Right kidney (tissue), 9 donors: ENCODE measurements around the gene PCDHA3.
"Not testable (repeated sequence)": the region's sequence is repeated elsewhere in the genome, so short reads cannot be mapped to it uniquely, and the experiment has no call there.

ENCODE experiments used
- DNase-seq: peaks from one replicate; pipeline ENCODE4 v3.0.0-alpha.2; 2016
- long read RNA-seq, 8 donors: transcript quantifications; one replicate each; lab custom pipeline, GENCODE V29; 2026

The PCDHA3 gene
- long read RNA-seq, donor 1 = 0 reads
- long read RNA-seq, donor 2 = 0 reads
- long read RNA-seq, donor 3 = 0 reads
- long read RNA-seq, donor 4, full-length matches to known transcripts = 2 of 2 reads
- long read RNA-seq, donor 4, partial matches to known transcripts = 0 of 2 reads
- long read RNA-seq, donor 4, other reads (novel, unspliced or antisense) = 0 of 2 reads
- long read RNA-seq, donor 5 = 0 reads
- long read RNA-seq, donor 6, full-length matches to known transcripts = 1 of 1 reads
- long read RNA-seq, donor 6, partial matches to known transcripts = 0 of 1 reads
- long read RNA-seq, donor 6, other reads (novel, unspliced or antisense) = 0 of 1 reads
- long read RNA-seq, donor 7 = 0 reads
- long read RNA-seq, donor 8 = 0 reads

DNA sequence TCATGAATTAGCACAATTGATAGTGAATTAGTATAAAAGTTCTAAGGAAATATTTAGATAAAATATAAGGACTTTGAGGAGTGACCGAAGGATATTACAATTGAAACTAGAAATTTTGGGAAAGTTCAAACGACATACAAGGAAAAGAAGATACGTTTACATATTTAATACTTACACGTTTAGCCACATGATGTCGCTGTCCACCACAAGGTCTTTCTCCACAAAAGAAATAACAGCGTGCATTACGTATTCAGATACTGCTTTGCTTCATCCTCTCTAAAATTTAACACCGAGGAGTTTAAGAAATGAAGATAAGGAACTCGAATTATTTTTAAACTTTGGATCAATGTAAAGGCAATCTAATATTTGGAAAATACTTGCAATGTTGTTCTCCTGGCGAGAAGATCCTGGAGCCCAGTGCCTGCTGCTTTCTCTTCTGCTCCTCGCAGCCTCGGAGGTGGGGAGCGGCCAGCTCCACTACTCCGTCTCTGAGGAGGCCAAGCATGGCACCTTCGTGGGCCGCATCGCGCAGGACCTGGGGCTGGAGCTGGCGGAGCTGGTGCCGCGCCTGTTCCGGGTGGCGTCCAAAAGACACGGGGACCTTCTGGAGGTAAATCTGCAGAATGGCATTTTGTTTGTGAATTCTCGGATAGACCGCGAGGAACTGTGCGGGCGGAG is at the start of gene PCDHA3:
Gene PCDHA3 (plus strand): TSS at position 242 of the 678 bp plus-strand sequence.
- DNase-seq = no peak

DNA sequence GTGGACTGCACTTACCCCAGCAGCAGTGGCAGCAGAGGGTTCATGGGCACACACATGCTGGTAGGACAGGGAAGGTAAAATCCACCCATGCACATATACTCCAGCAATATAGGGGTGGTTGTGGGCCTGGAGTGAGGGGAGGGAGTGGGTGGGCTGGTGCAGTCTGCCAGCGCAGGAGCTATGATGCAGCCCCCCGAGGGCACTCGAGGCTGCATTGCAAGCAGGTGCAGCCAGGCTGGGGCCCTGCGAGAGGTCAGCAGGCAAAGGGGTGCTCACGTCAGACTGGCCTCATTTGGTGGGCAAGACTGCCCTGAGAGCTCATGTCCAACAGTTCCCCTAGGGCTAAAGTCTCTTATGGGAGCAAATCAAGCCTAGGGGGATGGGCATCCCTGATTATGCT is 47.3 kb upstream of the PCDHA3 start:
- DNase-seq = no peak

DNA sequence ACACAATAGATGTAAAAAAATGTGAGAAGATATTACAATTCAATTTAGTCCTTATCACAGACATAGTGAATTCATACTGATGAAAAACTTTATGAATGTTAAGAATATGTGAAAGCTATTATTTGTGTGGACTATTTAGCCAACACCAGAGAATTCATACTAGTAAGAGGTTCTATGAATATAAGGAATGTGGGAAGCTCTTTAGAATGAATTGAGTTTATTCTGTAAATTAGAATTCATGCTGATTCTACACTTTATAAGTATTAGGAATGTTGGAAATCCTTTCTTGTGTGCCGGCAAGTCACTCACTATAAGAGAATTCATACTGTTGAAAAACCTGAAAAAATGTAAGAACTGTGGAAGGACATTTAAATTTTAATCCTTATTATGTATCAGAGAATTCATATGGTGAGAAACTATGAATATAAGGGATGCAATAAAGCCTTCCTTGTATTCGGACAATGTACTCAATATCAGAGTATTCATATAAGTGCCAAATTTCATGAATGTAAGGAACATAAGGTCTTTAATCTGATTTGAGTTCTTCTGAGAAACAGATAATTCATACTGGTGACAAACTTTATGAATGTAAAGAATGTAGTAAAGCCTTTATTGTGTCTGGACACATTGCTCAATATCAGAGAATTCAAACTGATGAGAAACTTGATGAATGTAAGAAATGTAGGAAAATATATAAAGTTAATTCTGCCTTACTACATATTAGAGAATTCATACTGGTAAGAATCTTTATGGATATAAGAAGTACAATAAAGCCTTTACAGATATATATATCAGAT is 36.5 kb upstream of the PCDHA3 start:
- DNase-seq = no peak

DNA sequence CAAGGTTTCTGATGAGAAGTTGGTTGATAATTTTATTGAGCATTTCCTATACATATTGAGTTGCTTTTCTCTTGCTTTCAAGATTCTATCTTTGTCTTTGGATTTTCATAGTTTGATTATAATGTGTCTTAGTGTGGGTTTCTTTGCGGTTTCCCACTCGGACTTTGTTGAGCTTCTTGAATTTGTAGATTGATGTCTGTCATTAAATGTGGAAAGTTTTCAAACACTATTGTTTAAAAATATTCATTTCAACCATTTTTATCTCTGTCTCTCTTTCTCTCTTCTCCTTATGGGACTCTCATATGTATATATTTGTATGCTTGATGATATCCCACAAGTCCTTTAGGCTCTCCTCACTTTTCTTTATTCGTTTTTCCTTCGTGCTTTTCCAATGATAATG is 33.4 kb upstream of the PCDHA3 start:
- DNase-seq = no peak

DNA sequence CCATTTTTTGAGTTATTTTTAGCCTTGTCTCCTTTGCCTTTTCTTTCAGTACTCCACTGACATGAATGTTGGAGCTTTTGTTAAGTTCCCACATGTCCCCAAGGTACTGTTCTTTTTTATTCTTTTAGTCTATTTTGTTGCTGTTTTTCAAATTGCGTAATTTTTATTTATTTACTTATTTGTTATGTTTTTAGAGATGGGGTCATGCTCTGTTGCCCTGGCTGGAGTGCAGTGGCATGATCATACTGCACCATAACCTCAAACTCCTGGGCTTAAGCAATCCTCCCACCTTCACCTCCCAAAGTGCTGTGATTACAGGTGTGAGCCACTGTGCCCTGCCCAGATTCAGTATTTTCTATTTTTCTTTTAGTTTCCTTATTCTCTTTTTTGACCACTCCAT is 20.3 kb upstream of the PCDHA3 start:
- no peak for DNase-seq

DNA sequence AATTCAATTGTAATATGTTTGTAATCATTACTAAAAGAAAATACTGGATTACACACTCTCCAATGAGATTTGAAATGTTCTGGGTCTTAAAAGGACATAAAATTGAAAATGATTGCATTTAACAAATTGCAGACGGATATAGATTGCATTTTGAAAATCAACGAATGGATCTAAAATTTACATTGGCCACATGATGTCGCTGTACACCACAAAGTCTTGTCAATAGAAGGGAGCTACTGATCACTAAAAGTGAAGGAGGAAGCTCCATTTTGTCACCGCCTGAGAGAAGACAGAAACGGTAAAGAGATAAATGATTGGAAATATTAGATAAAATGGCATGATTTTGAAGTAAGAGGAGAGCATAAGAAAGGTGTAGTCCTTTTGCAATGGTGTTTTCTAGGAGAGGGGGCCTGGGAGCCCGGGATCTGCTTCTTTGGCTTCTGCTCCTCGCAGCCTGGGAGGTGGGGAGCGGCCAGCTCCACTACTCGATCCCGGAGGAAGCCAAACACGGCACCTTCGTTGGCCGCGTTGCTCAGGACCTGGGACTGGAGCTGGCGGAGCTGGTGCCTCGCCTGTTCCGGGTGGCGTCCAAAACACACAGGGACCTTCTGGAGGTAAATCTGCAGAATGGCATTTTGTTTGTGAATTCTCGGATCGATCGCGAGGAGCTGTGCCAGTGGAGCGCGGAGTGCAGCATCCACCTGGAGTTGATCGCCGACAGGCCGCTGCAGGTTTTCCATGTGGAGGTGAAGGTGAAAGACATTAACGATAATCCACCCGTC is 14.8 kb upstream of the PCDHA3 start, which contains the start of gene PCDHA1:
Gene PCDHA1 (plus strand): TSS at position 236 of the 782 bp plus-strand sequence.
- DNase-seq = no peak

DNA sequence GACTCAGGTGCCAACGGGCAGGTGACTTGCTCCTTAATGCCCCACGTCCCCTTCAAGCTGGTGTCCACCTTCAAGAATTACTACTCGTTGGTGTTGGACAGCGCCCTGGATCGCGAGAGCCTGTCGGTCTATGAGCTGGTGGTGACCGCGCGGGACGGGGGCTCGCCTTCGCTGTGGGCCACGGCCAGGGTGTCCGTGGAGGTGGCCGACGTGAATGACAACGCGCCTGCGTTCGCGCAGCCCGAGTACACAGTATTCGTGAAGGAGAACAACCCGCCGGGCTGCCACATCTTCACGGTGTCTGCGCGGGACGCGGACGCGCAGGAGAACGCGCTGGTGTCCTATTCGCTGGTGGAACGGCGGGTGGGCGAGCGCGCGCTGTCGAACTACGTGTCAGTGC is 13.4 kb upstream of the PCDHA3 start:
- DNase-seq = not testable (repeated sequence)

DNA sequence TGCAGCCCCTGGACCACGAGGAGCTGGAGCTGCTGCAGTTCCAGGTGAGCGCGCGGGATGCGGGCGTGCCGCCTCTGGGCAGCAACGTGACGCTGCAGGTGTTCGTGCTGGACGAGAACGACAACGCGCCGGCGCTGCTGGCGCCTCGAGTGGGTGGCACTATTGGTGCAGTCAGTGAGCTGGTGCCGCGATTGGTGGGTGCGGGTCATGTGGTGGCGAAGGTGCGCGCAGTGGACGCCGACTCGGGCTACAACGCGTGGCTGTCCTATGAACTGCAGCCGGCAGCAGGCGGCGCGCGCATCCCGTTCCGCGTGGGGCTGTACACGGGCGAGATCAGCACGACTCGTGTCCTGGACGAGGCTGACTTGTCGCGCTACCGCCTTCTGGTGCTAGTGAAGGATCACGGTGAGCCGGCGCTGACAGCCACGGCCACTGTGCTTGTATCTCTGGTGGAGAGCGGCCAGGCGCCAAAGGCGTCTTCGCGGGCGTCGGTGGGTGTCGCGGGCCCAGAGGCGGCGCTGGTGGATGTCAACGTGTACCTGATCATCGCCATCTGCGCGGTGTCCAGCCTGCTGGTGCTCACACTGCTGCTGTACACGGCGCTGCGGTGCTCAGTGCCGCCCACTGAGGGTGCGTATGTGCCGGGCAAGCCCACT is 12.9 kb upstream of the PCDHA3 start:
- DNase-seq = not testable (repeated sequence)

DNA sequence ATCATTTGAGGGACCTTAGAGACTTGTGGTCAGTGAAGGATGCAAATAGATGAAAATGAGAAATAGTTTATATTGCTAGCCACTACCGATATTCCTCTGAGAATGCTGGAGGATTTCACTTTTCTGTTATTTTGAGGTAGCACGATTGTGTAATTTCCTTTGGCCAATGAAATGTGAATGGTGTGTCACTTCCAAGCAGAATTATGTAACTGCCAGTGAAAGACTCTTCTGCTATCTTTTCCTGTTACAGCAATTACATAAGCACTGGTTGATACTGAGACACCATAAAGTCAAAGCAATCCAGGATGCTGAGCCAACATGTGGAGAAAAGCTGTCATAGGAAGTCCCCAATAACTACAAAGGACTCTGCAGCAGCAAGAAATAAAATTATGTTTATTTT is 9.8 kb upstream of the PCDHA3 start:
- no peak for DNase-seq

DNA sequence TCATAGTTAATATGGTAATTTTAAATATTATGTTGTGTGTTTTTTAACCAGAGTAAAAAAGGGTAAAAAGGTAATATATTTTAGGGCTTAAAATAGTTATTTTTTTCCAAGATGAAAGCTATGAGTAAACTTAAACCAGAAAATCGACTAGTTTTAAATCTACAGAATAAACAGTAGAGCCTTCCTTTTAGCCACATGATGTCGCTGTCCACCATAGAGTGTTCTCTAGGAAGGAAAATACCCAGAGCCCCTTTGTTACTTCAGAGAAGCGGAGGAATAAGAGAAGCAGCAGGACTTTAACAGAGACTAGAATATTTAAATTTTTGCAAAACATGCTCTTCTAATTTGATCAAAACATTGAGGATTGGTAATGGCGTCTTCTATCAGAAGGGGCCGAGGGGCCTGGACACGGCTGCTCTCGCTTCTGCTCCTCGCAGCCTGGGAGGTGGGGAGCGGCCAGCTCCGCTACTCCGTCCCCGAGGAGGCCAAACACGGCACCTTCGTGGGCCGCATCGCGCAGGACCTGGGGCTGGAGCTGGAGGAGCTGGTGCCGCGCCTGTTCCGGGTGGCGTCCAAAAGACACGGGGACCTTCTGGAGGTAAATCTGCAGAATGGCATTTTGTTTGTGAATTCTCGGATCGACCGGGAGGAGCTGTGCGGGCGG is 6.1 kb upstream of the PCDHA3 start, which contains the start of gene PCDHA2:
Gene PCDHA2 (plus strand): TSS at position 258 of the 664 bp plus-strand sequence.
- DNase-seq = no peak

DNA sequence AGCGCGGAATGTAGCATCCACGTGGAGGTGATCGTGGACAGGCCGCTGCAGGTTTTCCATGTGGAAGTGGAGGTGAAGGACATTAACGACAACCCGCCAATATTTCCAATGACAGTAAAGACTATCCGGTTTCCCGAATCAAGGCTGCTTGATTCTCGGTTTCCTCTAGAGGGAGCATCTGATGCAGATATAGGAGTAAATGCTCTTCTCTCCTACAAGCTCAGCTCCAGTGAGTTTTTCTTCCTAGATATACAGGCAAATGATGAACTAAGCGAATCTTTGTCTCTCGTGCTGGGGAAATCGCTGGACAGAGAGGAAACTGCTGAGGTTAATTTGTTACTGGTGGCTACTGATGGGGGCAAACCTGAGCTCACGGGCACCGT is 5.6 kb upstream of the PCDHA3 start:
- no peak for DNase-seq

DNA sequence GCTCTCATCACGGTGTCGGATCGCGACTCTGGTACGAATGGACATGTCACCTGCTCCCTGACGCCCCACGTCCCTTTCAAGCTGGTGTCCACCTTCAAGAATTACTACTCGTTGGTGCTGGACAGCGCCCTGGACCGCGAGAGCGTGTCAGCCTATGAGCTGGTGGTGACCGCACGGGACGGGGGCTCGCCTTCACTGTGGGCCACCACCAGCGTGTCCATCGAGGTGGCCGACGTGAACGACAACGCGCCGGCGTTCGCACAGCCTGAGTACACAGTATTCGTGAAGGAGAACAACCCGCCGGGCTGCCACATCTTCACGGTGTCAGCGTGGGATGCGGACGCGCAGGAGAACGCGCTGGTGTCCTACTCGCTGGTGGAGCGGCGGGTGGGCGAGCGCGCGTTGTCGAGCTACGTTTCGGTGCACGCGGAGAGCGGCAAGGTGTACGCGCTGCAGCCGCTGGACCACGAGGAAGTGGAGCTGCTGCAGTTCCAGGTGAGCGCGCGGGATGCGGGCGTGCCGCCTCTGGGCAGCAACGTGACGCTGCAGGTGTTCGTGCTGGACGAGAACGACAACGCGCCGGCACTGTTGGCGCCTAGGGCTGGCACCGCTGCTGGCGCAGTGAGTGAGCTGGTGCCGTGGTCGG is 4.7 kb upstream of the PCDHA3 start:
- not testable (repeated sequence) for DNase-seq

DNA sequence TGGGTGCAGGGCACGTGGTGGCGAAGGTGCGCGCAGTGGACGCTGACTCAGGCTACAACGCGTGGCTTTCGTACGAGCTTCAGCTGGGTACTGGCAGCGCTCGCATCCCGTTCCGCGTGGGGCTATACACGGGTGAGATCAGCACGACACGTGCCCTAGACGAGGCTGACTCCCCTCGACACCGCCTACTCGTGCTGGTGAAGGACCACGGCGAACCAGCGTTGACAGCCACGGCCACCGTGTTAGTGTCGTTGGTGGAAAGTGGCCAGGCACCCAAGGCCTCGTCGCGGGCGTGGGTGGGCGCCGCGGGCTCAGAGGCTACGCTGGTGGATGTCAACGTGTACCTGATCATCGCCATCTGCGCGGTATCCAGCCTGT is 4.2 kb upstream of the PCDHA3 start:
- DNase-seq = no peak

DNA sequence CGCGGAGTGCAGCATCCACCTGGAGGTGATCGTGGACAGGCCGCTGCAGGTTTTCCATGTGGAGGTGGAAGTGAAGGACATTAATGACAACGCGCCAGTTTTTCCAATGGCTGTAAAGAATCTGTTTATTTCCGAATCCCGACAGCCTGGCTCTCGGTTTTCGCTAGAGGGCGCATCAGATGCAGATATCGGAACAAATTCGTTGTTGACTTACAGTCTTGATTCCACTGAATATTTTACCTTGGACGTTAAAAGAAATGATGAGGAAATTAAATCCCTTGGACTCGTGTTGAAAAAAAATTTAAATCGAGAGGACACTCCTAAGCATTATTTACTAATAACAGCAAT is 611 bp downstream of the PCDHA3 start:
- DNase-seq = no peak

DNA sequence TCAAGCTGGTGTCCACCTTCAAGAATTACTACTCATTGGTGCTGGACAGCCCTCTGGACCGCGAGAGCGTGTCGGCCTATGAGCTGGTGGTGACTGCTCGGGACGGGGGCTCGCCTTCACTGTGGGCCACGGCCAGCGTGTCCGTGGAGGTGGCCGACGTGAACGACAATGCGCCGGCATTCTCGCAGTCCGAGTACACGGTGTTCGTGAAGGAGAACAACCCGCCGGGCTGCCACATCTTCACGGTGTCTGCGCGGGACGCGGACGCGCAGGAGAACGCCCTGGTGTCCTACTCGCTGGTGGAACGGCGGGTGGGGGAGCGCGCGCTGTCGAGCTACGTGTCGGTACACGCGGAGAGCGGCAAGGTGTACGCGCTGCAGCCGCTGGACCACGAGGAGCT is 1.5 kb downstream of the PCDHA3 start:
- DNase-seq = not testable (repeated sequence)

DNA sequence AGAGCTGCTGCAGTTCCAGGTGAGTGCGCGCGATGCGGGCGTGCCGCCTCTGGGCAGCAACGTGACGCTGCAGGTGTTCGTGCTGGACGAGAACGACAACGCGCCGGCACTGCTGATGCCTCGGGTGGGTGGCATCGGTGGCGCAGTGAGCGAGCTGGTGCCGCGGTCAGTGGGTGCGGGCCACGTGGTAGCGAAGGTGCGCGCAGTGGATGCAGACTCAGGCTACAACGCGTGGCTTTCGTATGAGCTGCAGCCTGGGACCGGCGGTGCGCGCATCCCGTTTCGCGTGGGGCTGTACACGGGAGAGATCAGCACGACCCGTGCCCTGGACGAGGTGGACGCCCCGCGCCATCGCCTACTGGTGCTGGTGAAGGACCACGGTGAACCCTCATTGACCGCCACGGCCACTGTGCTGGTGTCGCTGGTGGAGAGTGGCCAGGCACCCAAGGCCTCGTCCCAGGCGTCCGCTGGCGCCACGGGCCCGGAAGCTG is 2.0 kb downstream of the PCDHA3 start:
- no peak for DNase-seq

DNA sequence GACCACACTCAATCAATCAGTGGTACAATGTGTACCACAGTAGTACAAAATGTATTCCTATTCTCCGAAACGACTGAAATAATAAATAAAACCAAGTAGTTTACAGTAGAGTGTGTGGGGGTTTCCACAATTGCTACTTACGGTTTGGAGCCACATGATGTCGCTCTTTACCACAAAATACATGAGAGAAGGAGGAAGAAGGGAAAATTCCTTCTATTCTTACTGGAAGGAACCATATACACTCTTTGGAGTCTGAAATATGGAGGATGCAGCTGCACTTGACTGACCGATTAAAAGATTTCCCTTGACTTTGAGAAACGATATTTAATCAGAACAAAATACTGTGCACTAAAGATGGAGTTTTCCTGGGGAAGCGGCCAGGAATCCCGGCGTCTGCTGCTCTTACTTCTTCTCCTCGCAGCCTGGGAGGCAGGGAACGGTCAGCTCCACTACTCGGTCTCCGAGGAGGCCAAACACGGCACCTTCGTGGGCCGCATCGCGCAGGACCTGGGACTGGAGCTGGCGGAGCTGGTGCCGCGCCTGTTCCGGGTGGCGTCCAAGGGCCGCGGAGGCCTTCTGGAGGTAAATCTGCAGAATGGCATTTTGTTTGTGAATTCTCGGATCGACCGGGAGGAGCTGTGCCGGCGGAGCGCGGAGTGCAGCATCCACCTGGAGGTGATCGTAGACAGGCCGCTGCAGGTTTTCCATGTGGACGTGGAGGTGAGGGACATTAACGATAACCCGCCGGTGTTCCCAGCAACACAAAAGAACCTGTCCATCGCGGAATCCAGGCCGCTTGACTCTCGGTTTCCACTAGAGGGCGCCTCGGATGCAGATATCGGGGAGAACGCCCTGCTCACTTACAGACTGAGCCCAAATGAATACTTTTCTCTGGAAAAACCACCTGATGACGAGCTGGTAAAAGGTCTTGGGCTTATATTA is 6.2 kb downstream of the PCDHA3 start, which contains the start of gene PCDHA4:
Gene PCDHA4 (plus strand): TSS at position 235 of the 942 bp plus-strand sequence.
- no peak for DNase-seq

DNA sequence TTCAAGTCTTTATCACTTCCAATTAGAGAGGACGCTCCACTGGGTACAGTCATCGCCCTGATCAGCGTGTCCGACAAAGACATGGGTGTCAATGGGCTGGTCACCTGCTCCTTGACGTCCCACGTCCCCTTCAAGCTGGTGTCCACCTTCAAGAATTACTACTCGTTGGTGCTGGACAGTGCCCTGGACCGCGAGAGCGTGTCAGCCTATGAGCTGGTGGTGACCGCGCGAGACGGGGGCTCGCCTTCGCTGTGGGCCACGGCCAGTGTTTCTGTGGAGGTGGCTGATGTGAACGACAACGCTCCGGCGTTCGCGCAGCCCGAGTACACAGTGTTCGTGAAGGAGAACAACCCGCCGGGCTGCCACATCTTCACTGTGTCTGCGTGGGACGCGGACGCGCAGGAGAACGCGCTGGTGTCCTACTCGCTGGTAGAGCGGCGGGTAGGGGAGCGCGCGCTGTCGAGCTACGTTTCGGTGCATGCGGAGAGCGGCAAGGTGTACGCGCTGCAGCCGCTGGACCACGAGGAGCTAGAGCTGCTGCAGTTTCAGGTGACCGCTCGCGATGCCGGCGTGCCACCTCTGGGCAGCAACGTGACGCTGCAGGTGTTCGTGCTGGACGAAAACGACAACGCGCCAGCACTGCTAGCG is 7.5 kb downstream of the PCDHA3 start:
- DNase-seq = not testable (repeated sequence)

DNA sequence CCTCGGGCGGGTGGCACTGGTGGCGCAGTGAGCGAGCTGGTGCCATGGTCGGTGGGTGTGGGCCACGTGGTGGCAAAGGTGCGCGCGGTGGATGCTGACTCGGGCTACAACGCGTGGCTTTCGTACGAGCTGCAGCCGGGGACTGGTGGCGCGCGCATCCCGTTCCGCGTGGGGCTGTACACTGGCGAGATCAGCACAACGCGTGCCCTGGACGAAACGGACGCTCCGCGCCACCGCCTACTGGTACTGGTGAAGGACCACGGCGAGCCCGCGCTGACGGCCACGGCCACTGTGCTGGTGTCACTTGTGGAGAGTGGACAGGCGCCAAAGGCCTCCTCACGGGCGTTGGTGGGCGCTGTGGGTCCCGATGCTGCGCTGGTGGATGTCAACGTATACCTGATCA is 8.0 kb downstream of the PCDHA3 start:
- no peak for DNase-seq
